ENCODE results near the gene DAPK1.

DNA sequence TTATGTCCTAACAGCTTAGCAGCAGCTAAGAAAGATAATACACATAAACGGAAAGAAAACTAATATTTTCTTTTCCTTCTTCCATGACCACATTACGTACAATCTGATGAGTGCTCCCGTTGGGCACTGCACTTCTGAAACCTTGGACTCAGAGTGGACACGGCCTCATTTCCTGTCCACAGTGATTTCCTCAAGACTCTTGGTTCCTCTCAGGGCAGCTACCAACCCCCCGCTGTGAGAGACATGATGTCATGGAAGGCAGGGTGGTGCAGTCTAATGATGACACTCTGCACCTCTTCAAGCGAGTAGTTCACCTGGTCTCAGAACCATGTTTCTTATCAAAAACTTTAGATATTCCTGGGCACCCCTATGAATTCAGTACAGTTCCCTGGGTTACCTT is 159.5 kb downstream of the DAPK1 start:
- TF ChIP-seq, protein P1, sequence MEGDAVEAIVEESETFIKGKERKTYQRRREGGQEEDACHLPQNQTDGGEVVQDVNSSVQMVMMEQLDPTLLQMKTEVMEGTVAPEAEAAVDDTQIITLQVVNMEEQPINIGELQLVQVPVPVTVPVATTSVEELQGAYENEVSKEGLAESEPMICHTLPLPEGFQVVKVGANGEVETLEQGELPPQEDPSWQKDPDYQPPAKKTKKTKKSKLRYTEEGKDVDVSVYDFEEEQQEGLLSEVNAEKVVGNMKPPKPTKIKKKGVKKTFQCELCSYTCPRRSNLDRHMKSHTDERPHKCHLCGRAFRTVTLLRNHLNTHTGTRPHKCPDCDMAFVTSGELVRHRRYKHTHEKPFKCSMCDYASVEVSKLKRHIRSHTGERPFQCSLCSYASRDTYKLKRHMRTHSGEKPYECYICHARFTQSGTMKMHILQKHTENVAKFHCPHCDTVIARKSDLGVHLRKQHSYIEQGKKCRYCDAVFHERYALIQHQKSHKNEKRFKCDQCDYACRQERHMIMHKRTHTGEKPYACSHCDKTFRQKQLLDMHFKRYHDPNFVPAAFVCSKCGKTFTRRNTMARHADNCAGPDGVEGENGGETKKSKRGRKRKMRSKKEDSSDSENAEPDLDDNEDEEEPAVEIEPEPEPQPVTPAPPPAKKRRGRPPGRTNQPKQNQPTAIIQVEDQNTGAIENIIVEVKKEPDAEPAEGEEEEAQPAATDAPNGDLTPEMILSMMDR (IDR thresholded peaks at IDR 0.05), result no peak
- TF ChIP-seq POLR2A (IDR thresholded peaks at IDR 0.05) (no peak), POLR2AphosphoS5 (IDR thresholded peaks at IDR 0.05) (no peak)

Measured in stomach (tissue), 4 donors.